K562 (cell line): Measurements from ENCODE around the gene SYNPR.

Source experiments
- MEIS2 ChIP-seq: fragments of 450-650 bp; IDR thresholded peaks from 2 replicates; pipeline ENCODE4 v1.6.1; 2014; ENCODE audit warnings: mild to moderate bottlenecking; ENCODE audit not compliant: partially characterized antibody
- TF ChIP-seq, protein P1 (sequence below): fragments of 450-650 bp; conservative IDR thresholded peaks from 2 replicates; pipeline ENCODE4 v1.6.1; 2016; ENCODE audit warnings: missing genetic modification characterization, low read depth, mild to moderate bottlenecking, missing compliant biosample characterization, moderate library complexity

DNA sequence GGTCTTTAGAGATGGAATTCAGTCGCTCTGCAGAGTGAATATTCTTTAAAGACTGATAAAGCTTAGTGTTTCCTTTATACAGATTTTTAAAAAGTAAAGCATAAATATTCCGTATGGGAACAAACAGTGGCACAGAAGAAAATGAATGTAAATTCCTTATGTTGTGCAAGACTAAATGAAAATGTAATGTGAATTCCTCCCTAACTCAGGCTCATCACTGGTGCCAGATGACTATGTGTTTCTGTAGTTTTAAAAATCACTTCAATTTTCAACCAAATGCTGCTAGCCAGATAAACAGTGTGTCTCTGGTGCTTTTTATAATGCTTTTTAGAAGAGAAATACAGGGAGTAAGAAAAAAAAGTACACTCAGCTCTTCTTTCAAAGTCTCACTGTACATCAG, 219.5 kb downstream of the SYNPR start:
- no peak for TF ChIP-seq MEIS2
- TF ChIP-seq, protein P1, sequence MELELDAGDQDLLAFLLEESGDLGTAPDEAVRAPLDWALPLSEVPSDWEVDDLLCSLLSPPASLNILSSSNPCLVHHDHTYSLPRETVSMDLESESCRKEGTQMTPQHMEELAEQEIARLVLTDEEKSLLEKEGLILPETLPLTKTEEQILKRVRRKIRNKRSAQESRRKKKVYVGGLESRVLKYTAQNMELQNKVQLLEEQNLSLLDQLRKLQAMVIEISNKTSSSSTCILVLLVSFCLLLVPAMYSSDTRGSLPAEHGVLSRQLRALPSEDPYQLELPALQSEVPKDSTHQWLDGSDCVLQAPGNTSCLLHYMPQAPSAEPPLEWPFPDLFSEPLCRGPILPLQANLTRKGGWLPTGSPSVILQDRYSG, result no peak
